Activated T-helper 1 cell treated with anti-CD3 and anti-CD28 coated beads, Interleukin-12 subunit alpha, Interleukin-12 subunit beta, Interleukin-2, Interleukin-4 antibody, amounts not matched to agents 30 ng/mL and 10 ng/mL and 1 ng/mL, durations not matched to agents 14 hours and 24 hours and 36 hours (primary cell): Measurements from ENCODE around the gene MVB12A. TPM values are rescaled to one million over a fixed set of nuclear protein-coding genes. Genes with fewer than 3 reads are reported as not detected.

ENCODE experiments used
- DNase-seq: peaks from one replicate; pipeline ENCODE4 v3.0.0; 2021; ENCODE audit warnings: low spot score
- H3K27ac Mint-ChIP-seq: one replicate; pipeline ENCODE4 v1.8.0; 2021; ENCODE audit warnings: mild to moderate bottlenecking, mixed read lengths
- H3K27me3 Mint-ChIP-seq: one replicate; pipeline ENCODE4 v1.8.0; 2022; ENCODE audit warnings: mild to moderate bottlenecking, moderate library complexity, mixed read lengths; ENCODE audit not compliant: insufficient read depth
- H3K36me3 Mint-ChIP-seq: one replicate; pipeline ENCODE4 v1.8.0; 2021; ENCODE audit warnings: low read depth, mixed read lengths
- H3K4me1 Mint-ChIP-seq: one replicate; pipeline ENCODE4 v1.8.0; 2021; ENCODE audit warnings: low read depth, mixed read lengths
- H3K4me3 Mint-ChIP-seq: one replicate; pipeline ENCODE4 v1.8.0; 2021; ENCODE audit warnings: mild to moderate bottlenecking, moderate library complexity, mixed read lengths
- H3K9me3 Mint-ChIP-seq: one replicate; pipeline ENCODE4 v1.8.0; 2021; ENCODE audit warnings: mixed read lengths
- intact Hi-C: fragments of 100-400 bp; cut with micrococcal nuclease; formaldehyde crosslinking; loops from one replicate; pipeline ENCODE4 v1.15.1; 2024
- total RNA-seq: library from RNA; stranded (reverse); gene quantifications from 2 replicates; pipeline ENCODE4 v1.2.3, GENCODE V29; 2022

The MVB12A gene
- total RNA-seq, 1 donor from 2014 or later = 40.8 TPM

DNA sequence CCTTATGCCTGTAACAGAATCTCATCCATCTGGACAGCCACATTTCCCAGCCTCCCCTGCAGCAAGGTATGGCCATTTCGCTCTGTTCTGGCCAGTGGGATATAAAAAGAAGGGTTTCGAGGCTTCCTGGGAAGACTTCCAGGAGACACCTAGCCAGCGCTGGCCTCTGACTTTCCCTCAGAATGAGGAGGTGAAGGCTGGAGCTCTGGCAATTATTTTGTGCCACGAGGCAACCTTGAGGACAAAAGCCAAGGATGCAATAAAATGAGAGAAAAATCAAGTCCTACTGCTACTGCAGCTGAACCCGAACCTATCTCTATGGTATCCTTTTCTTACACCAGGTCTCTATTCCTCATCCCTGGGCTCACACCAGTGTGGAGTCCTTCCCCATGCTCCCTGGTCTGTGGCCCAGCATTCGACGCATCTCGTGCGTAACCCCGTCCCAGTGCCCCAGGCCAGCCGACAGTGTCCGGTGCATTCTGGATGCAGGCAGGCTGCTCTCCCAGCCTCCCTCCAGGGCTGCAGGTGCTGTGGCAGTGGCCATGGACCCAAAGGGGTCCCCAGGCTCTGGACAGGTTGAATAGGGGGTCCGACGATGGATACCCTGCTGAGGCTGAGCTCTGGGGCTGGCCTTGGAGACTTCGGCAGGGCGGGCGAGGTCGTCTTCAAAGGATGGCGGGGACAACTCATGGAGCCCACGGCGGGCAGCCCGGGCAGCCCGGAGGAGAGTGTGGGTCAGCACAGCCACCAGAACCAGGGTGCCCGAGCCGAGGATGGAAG, 16.4 kb downstream of the MVB12A start:
- H3K9me3 Mint-ChIP-seq = no peaks in the 10 kb centered on the region
- H3K27me3 Mint-ChIP-seq = peaks cover 3% of the 10 kb centered on the region
- no peak overlapping the region for H3K27ac Mint-ChIP-seq
- no peaks in the 10 kb centered on the region for H3K36me3 Mint-ChIP-seq
- no peaks in the 10 kb centered on the region for H3K4me1 Mint-ChIP-seq
- intact Hi-C loops = no loop called here
- H3K4me3 Mint-ChIP-seq = no peak overlapping the region
- no peak for DNase-seq

- Mint-ChIP-seq H3K4me1 (no peaks in the 10 kb centered on the region), H3K9me3 (no peaks in the 10 kb centered on the region), H3K27ac (no peak overlapping the region), H3K4me3 (no peak overlapping the region), H3K36me3 (no peaks in the 10 kb centered on the region), H3K27me3 (peaks cover 3% of the 10 kb centered on the region)
- intact Hi-C loops = no loop called here
- DNase-seq = no peak
Observed at GRCh38 chr19:17436874-17437267, 17.0 kb downstream of the MVB12A start.

GRCh38 chr19:17441241-17442021, 21.6 kb downstream of the MVB12A start:
- H3K36me3 Mint-ChIP-seq = no peaks in the 10 kb centered on the region
- H3K27ac Mint-ChIP-seq = no peak overlapping the region
- H3K27me3 Mint-ChIP-seq = peaks cover 3% of the 10 kb centered on the region
- no peaks in the 10 kb centered on the region for H3K9me3 Mint-ChIP-seq
- no peak overlapping the region for H3K4me3 Mint-ChIP-seq
- intact Hi-C loops = loop anchor here (1.0 kb wide), 1 partner anchor 25 kb away; no protein-coding TSS in a partner anchor
- no peaks in the 10 kb centered on the region for H3K4me1 Mint-ChIP-seq
- no peak for DNase-seq

GRCh38 chr19:17445526-17446165, 25.8 kb downstream of the MVB12A start:
- Mint-ChIP-seq H3K27ac (no peak overlapping the region), H3K27me3 (peaks cover 13% of the 10 kb centered on the region), H3K9me3 (no peaks in the 10 kb centered on the region), H3K36me3 (no peaks in the 10 kb centered on the region), H3K4me3 (no peak overlapping the region), H3K4me1 (peaks cover 9% of the 10 kb centered on the region)
- intact Hi-C loops = no loop called here
- DNase-seq = no peak

- H3K4me1 Mint-ChIP-seq = peaks cover 13% of the 10 kb centered on the region
- peaks cover 13% of the 10 kb centered on the region for H3K27me3 Mint-ChIP-seq
- intact Hi-C loops = no loop called here
- H3K27ac Mint-ChIP-seq = no peak overlapping the region
- no peak for DNase-seq
- H3K9me3 Mint-ChIP-seq = no peaks in the 10 kb centered on the region
- no peaks in the 10 kb centered on the region for H3K36me3 Mint-ChIP-seq
- no peak overlapping the region for H3K4me3 Mint-ChIP-seq
Observed at GRCh38 chr19:17447704-17448130, 27.9 kb downstream of the MVB12A start.

- Mint-ChIP-seq H3K27me3 (peaks cover 14% of the 10 kb centered on the region), H3K9me3 (no peaks in the 10 kb centered on the region), H3K4me1 (peaks cover 13% of the 10 kb centered on the region), H3K36me3 (no peaks in the 10 kb centered on the region), H3K4me3 (no peak within 1 kb of the TSS), H3K27ac (no peak within 1 kb of the TSS)
- intact Hi-C loops = no loop called here
- DNase-seq = peak; percentile 28
Observed at GRCh38 chr19:17448131-17448967, 28.5 kb downstream of the MVB12A start, which contains the start of gene TMEM221. Gene TMEM221 (minus strand): TSS chr19:17448668. CDS start chr19:17448462, 206 bp downstream.

DNA sequence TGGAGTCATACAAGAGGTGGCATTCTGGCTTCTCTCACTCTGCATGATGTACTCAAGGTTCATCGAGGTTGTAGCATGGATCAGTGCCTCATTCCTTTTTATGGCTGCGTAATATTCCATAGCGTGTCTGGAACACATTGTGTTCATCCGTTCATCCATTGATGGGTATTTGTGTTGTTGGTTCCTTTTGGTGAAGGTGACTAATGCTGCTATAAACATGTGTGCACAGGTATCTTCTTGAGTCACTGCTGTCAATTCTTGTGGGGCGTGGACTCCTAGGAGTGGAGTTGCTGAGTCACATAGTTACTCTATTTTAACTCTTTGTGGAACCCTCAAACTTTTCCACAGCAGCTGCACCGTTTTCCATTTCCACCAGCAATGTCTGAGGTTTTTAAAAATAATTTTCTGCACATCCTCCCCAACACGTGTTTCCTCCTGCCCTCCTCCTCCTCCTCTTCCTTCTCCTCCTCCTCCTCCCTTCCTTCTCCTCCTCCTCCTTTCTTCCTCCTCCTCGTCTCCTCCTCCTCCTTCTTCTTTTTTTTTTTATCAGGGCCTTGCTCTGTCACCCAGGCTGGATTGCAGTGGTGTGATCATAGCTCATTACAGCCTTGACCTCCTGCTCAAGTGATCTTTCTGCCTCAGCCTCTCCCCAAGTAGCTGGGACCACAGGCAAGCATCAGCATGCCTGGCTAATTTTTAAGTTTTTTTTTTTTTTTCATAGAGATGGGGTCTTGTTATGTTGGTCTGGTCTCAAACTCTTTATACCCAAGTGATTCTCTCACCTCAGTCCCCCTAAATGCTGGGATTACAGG, 30.6 kb downstream of the MVB12A start:
- Mint-ChIP-seq H3K27me3 (peaks cover 29% of the 10 kb centered on the region), H3K4me3 (peak overlapping the region; percentile 12), H3K27ac (peak overlapping the region; percentile 68)

GRCh38 chr19:17451820-17452219, 32.0 kb downstream of the MVB12A start:
- Mint-ChIP-seq H3K4me1 (peaks cover 13% of the 10 kb centered on the region), H3K27me3 (peaks cover 34% of the 10 kb centered on the region), H3K9me3 (no peaks in the 10 kb centered on the region)

More for the DNA sequence above, 30.6 kb downstream of the MVB12A start:
- no peaks in the 10 kb centered on the region for H3K9me3 Mint-ChIP-seq
- no peaks in the 10 kb centered on the region for H3K36me3 Mint-ChIP-seq
- intact Hi-C loops = loop anchor here (5.0 kb wide), 3 partner anchors 43 to 407 kb away; partner anchors contain the start of genes BST2, COLGALT1 and RPL18A
- DNase-seq = peak; percentile 14
- H3K4me1 Mint-ChIP-seq = peaks cover 13% of the 10 kb centered on the region

DNA sequence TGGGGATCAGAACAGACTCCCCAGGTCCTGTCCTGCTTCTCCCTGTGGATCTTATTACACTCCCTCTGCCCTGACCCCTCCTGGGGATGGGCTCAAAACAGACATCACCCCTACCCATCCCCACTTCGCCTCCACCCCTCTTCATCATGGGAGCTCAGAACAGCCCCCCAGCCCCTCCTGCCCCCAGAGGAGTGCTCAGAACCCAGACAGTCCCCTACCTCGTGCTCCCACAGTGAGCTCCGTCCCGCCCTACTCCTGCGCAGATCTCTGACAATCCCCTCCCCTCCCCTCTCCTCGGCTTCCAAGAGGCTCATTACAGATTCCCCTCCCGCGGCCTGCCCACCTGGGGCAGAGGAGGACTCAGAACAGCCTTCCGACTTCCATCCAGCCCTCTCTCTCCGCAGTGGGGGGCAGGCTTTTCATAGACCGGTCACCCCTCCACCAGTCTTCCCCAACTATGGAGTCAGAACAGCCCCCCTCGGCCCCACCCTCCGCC, 34.8 kb downstream of the MVB12A start:
- Mint-ChIP-seq H3K9me3 (no peaks in the 10 kb centered on the region), H3K4me1 (peaks cover 13% of the 10 kb centered on the region), H3K4me3 (no peak overlapping the region), H3K36me3 (no peaks in the 10 kb centered on the region), H3K27ac (no peak overlapping the region), H3K27me3 (peaks cover 35% of the 10 kb centered on the region)
- no peak for DNase-seq
- intact Hi-C loops = loop anchor here (5.0 kb wide), 3 partner anchors 47 to 403 kb away; partner anchors contain the start of genes BST2, COLGALT1 and RPL18A

More at GRCh38 chr19:17451820-17452219, 32.0 kb downstream of the MVB12A start:
- intact Hi-C loops = loop anchor here (5.0 kb wide), 3 partner anchors 45 to 405 kb away; partner anchors contain the start of genes BST2, COLGALT1 and RPL18A
- DNase-seq = no peak
- H3K36me3 Mint-ChIP-seq = no peaks in the 10 kb centered on the region
- no peak overlapping the region for H3K27ac Mint-ChIP-seq
- H3K4me3 Mint-ChIP-seq = no peak overlapping the region

- DNase-seq = no peak
Observed at GRCh38 chr19:17455308-17456123, 35.7 kb downstream of the MVB12A start.

DNA sequence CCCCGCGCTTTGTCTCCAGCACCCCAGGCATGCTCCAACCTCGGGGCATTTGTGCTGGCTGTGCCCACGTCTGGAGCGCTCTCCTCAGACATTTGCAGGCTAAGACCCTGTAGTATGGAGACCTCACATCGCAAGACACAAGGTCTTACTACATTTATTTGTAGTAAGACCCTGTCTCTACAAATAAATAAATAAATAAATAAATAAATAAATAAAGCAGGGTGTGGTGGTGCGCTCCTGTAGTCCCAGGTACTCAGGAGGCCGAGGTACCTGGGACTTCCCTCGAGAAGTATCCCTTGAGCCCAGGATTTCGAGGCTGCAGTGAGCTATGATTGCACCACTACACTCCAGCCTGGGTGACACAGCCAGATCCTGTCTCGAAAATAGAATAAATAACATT, 36.3 kb downstream of the MVB12A start:
- no peaks in the 10 kb centered on the region for H3K36me3 Mint-ChIP-seq
- H3K27me3 Mint-ChIP-seq = peaks cover 33% of the 10 kb centered on the region
- no peak overlapping the region for H3K27ac Mint-ChIP-seq
- no peaks in the 10 kb centered on the region for H3K9me3 Mint-ChIP-seq
- H3K4me1 Mint-ChIP-seq = no peaks in the 10 kb centered on the region
- DNase-seq = no peak
- H3K4me3 Mint-ChIP-seq = no peak overlapping the region
- intact Hi-C loops = no loop called here

More at GRCh38 chr19:17455308-17456123, 35.7 kb downstream of the MVB12A start:
- Mint-ChIP-seq H3K4me3 (no peak overlapping the region), H3K27me3 (peaks cover 33% of the 10 kb centered on the region), H3K9me3 (no peaks in the 10 kb centered on the region), H3K4me1 (peaks cover 5% of the 10 kb centered on the region), H3K27ac (no peak overlapping the region), H3K36me3 (no peaks in the 10 kb centered on the region)
- intact Hi-C loops = no loop called here
